BJ (cell line): Measurements from ENCODE around the gene RTN4RL1. TPM values are rescaled to one million over a fixed set of nuclear protein-coding genes. Genes with fewer than 3 reads are reported as not detected.

Experiments used
- CTCF ChIA-PET: fragments of 350-600 bp; formaldehyde crosslinking; extraction: SDS; loops from one replicate; lab custom pipeline; 2021; ENCODE audit warnings: antibody characterized with exemption, inconsistent platforms; lab: Yijun Ruan, JAX
- POLR2A ChIA-PET: fragments of 300-600 bp; sonication (Branson Sonifier 250); formaldehyde crosslinking; extraction: SDS; loops from one replicate; lab custom pipeline; 2021; ENCODE audit warnings: antibody characterized with exemption; lab: Charles Lee
- DNase-seq: peaks from one replicate; pipeline ENCODE4 v3.0.0-alpha.2; 2011; ENCODE audit warnings: low read depth
- H3K27me3 ChIP-seq: 2 replicates; pipeline ENCODE4 v1.6.0; 2011; ENCODE audit warnings: low read length; ENCODE audit not compliant: control insufficient read depth, insufficient read depth
- H3K36me3 ChIP-seq: 2 replicates; pipeline ENCODE4 v1.5.1; 2011; ENCODE audit warnings: low read length; ENCODE audit not compliant: control insufficient read depth, insufficient read depth
- H3K4me3 ChIP-seq: 2 replicates; pipeline ENCODE4 v1.5.1; 2011; ENCODE audit warnings: low read depth, mild to moderate bottlenecking, control low read depth, low read length
- polyA plus RNA-seq: library from polyadenylated mRNA; depleted of rRNA; stranded (reverse); fragments of >200 nt; gene quantifications from 2 replicates; pipeline ENCODE4 v1.2.3, GENCODE V29; 2011
- TF ChIP-seq, protein P1 (sequence below): IDR thresholded peaks from 2 replicates; pipeline ENCODE4 v1.5.1; 2011; ENCODE audit warnings: low read depth, mild to moderate bottlenecking, control low read depth, inconsistent platforms, low read length, moderate library complexity; ENCODE audit not compliant: insufficient read depth

RTN4RL1 gene
- polyA plus RNA-seq, 1 experiment: 0.32 TPM

DNA sequence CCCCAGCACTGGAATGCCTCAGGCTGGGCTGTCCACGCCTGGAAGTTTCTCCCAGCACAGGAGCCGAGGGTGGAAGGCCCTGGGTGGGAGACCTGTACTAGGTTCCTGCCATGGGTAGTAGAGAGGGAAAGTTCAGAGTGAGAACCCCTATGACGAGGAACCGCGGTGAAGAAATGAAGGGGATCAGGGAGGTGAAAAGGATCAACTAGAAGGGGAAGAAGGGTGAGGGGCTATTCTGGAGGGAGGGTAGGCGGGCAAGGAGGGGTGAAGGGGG, 35.2 kb upstream of the RTN4RL1 start:
- H3K4me3 ChIP-seq: no peak overlapping the region
- H3K27me3 ChIP-seq: no peaks in the 10 kb centered on the region
- ChIA-PET POLR2A (interaction anchor here (0.8 kb wide), 1 partner anchor 192 kb away, joined by 8 read pairs; no protein-coding TSS in a partner anchor), CTCF (interaction anchor here (0.8 to 9.7 kb wide), 9 partner anchors 10 to 188 kb away, joined by 3 to 310 read pairs (median 3); no protein-coding TSS in a partner anchor)
- H3K36me3 ChIP-seq: peaks cover 45% of the 10 kb centered on the region
- DNase-seq: no peak
- TF ChIP-seq, protein P1, sequence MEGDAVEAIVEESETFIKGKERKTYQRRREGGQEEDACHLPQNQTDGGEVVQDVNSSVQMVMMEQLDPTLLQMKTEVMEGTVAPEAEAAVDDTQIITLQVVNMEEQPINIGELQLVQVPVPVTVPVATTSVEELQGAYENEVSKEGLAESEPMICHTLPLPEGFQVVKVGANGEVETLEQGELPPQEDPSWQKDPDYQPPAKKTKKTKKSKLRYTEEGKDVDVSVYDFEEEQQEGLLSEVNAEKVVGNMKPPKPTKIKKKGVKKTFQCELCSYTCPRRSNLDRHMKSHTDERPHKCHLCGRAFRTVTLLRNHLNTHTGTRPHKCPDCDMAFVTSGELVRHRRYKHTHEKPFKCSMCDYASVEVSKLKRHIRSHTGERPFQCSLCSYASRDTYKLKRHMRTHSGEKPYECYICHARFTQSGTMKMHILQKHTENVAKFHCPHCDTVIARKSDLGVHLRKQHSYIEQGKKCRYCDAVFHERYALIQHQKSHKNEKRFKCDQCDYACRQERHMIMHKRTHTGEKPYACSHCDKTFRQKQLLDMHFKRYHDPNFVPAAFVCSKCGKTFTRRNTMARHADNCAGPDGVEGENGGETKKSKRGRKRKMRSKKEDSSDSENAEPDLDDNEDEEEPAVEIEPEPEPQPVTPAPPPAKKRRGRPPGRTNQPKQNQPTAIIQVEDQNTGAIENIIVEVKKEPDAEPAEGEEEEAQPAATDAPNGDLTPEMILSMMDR: no peak

DNA sequence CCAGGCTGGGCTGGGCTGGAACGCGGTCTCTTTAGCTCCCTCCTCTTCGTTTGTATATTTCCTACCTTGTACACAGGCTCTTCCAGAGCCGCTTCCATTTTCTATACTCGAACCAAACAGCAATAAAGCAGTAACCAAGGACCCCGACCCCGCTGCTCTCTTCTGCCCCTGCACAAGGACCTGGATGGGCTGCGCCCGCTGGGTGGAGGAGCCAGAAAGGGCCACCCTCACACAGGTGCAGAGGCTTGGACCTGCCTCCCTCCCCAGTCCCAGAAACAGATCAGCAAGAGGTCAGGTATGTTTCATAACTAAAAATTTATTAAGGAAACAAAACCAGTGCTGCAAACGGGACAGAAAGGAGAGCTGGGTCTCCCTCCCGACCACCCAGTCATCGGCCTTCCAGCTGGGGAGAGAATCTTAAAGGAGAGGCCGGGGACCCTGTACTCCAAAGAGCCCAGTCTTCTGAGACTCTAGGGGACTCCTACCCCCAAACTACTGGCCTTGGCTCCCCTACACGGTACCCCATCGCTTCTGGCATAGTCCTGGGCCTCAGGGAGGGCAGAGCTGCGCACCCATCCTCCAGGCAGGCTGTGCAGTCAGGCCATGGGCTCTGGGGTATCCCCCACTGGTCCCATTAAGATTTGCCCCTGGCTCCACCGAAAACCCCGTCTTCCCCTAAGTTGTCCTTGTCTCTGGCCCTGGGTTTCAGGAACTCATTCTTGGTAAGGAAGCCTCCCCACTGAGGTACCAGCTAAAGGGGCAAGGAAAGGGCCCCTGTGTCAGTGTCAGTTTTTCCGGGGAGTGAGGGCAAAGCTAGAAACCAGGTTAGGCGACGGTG, 34.6 kb upstream of the RTN4RL1 start:
- H3K4me3 ChIP-seq: peak overlapping the region; percentile 79; the same call in 1 of the 2 replicates
- no peaks in the 10 kb centered on the region for H3K27me3 ChIP-seq
- TF ChIP-seq, protein P1: no peak
- DNase-seq: no peak
- peaks cover 44% of the 10 kb centered on the region for H3K36me3 ChIP-seq
- CTCF ChIA-PET: interaction anchor here (0.8 to 9.7 kb wide), 11 partner anchors 10 to 189 kb away, joined by 3 to 310 read pairs (median 4); no protein-coding TSS in a partner anchor
- POLR2A ChIA-PET: interaction anchor here (0.8 kb wide), 1 partner anchor 193 kb away, joined by 8 read pairs; no protein-coding TSS in a partner anchor

DNA sequence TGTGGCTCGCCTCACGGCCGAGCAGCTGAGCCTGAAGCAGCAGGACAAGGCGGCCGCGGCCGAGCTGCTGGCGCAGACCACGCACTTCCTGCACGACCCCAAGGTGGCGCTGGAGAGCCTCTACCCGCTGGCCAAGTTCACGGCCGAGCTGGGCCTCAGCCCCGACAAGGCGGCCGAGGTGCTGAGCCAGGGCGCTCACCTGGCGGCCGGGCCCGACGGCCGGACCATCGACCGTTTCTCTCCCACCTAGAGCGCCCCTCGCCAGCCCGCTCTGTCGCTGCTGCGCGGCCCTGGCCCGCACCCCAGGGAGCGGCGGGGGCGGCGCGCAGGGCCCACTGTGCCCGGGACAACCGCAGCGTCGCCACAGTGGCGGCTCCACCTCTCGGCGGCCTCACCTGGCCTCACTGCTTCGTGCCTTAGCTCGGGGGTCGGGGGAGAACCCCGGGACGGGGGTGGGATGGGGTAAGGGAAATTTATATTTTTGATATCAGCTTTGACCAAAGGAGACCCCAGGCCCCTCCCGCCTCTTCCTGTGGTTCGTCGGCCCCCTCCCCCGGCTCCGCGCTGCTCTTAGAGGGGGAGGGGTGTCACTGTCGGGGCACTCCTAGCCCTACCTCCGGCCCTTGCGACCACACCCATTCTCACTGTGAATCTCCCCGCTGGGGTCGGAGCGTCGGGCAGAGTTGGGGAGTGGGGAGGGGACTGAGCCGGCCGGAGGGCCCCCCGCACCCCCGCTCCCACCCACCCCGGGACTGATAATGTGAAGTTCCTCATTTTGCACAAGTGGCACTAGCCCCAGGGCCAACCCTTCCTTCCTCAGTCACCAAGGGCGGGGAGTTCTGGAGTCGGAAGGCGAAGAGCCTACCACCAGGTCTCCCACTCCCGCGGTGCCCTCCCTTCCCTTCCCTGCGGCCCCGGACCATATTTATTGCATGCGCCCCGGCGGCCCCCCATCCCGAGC, 33.7 kb upstream of the RTN4RL1 start:
- ChIA-PET CTCF (interaction anchor here (0.7 to 9.7 kb wide), 20 partner anchors 9 to 226 kb away, joined by 3 to 310 read pairs (median 5); no protein-coding TSS in a partner anchor), POLR2A (interaction anchor here (0.6 to 1.2 kb wide), 2 partner anchors 144 to 186 kb away, joined by 3 to 6 read pairs; no protein-coding TSS in a partner anchor)
- no peak for DNase-seq
- no peaks in the 10 kb centered on the region for H3K27me3 ChIP-seq
- peaks cover 40% of the 10 kb centered on the region for H3K36me3 ChIP-seq
- TF ChIP-seq, protein P1: peak; percentile 62
- peak overlapping the region; percentile 79 for H3K4me3 ChIP-seq

DNA sequence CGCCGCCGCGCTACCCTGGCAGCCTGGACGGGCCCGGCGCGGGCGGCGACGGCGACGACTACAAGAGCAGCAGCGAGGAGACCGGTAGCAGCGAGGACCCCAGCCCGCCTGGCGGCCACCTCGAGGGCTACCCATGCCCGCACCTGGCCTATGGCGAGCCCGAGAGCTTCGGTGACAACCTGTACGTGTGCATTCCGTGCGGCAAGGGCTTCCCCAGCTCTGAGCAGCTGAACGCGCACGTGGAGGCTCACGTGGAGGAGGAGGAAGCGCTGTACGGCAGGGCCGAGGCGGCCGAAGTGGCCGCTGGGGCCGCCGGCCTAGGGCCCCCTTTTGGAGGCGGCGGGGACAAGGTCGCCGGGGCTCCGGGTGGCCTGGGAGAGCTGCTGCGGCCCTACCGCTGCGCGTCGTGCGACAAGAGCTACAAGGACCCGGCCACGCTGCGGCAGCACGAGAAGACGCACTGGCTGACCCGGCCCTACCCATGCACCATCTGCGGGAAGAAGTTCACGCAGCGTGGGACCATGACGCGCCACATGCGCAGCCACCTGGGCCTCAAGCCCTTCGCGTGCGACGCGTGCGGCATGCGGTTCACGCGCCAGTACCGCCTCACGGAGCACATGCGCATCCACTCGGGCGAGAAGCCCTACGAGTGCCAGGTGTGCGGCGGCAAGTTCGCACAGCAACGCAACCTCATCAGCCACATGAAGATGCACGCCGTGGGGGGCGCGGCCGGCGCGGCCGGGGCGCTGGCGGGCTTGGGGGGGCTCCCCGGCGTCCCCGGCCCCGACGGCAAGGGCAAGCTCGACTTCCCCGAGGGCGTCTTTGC, 32.8 kb upstream of the RTN4RL1 start:
- Histone ChIP-seq H3K4me3 (peak overlapping the region; percentile 79), H3K27me3 (no peaks in the 10 kb centered on the region), H3K36me3 (peaks cover 36% of the 10 kb centered on the region)
- TF ChIP-seq, protein P1: no peak
- DNase-seq: no peak
- CTCF ChIA-PET: interaction anchor here (0.6 to 9.7 kb wide), 26 partner anchors 10 to 232 kb away, joined by 3 to 310 read pairs (median 4); no protein-coding TSS in a partner anchor
- POLR2A ChIA-PET: interaction anchor here (0.6 to 1.2 kb wide), 2 partner anchors 153 to 187 kb away, joined by 3 to 6 read pairs; no protein-coding TSS in a partner anchor
